Chondrocyte (in vitro differentiated cells): ENCODE data around the gene FYN. TPM values are rescaled to one million over a fixed set of nuclear protein-coding genes. Genes with fewer than 3 reads are reported as not detected.

Experiments
- DNase-seq: peaks from one replicate; pipeline ENCODE4 v3.0.0; 2021; ENCODE audit warnings: mixed read lengths, low spot score
- H3K27ac Mint-ChIP-seq: one replicate; pipeline ENCODE4 v1.8.0; 2021; ENCODE audit warnings: mild to moderate bottlenecking, moderate library complexity, mixed read lengths; ENCODE audit not compliant: unreplicated experiment
- H3K27me3 Mint-ChIP-seq: 2 replicates; pipeline ENCODE4 v1.8.0; 2021; ENCODE audit warnings: low read depth, mixed read lengths
- H3K36me3 Mint-ChIP-seq: 2 replicates; pipeline ENCODE4 v1.8.0; 2021; ENCODE audit warnings: low read depth, mixed read lengths
- H3K4me1 Mint-ChIP-seq: 2 replicates; pipeline ENCODE4 v1.8.0; 2021; ENCODE audit warnings: low read depth, mild to moderate bottlenecking, mixed read lengths
- H3K4me3 Mint-ChIP-seq: one replicate; pipeline ENCODE4 v1.8.0; 2021; ENCODE audit warnings: mild to moderate bottlenecking, moderate library complexity, mixed read lengths; ENCODE audit not compliant: unreplicated experiment
- H3K9me3 Mint-ChIP-seq: 2 replicates; pipeline ENCODE4 v1.8.0; 2021; ENCODE audit warnings: low read depth, mixed read lengths
- total RNA-seq: library from RNA; stranded (reverse); gene quantifications from 3 replicates; pipeline ENCODE4 v1.2.1, GENCODE V29; 2021
- TF ChIP-seq, protein P1 (sequence below): fragments of 200-600 bp; sonication (generic); IDR thresholded peaks from 2 replicates; pipeline ENCODE4 v1.5.0; 2021; ENCODE audit warnings: antibody characterized with exemption, mild to moderate bottlenecking, moderate library complexity

FYN gene
- total RNA-seq, 1 donor from 2014 or later, result 109 TPM

DNA sequence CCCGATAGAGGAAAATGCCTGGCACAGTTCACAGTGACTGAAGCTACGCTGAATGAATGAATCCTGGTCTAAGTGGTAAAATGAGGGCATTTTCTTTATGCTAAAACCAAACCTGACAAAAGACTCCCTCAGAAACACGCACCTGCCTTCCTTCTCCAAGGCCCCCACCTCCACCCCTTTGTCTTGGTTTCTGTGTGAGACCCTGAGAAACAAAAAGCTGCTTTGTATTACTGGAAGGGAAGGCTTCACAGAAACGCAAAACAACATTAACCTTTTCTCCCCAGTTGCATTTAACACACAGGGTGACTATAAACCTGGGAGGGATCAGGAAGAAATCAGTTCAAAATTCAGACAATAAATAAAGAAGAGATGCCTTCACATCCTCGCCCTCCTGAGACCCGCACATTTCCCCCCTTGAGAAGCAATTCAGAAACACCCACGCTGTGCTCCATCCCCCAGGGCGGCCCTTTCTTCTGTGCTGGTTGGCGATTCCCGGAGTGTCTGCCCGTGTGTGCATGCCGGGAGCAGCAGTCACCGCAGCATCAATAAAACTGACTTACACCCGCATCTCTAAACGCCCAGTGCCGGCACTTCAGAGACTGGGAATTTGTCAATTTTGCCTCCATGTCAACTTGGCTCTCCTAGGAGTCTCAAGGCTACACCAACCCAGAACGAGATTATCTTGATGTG is 200.3 kb downstream of the FYN start:
- no peaks in the 10 kb centered on the region for H3K27me3 Mint-ChIP-seq

DNA sequence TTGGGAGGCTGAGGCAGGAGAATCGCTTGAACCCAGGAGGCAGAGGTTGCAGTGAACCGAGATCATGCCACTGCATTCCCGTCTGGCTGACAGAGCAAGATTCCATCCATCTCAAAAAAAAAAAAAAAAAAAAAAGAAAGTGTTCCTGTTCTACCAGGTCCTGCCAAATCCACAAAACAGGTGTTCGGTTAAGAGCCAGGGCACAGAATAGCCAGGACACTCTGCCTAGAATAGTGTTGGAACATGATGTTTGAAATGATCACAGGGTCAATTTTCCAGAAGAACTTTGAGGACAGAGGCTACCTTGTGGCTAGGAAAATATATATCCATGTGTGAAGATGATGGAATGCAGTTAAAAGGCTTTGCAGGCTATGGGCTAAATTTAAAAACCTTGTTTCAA is 203.9 kb downstream of the FYN start:
- no peak for DNase-seq
- no peak overlapping the region for H3K4me3 Mint-ChIP-seq
- no peak overlapping the region for H3K27ac Mint-ChIP-seq
- H3K36me3 Mint-ChIP-seq, result peaks cover 40% of the 10 kb centered on the region
- TF ChIP-seq, protein P1, sequence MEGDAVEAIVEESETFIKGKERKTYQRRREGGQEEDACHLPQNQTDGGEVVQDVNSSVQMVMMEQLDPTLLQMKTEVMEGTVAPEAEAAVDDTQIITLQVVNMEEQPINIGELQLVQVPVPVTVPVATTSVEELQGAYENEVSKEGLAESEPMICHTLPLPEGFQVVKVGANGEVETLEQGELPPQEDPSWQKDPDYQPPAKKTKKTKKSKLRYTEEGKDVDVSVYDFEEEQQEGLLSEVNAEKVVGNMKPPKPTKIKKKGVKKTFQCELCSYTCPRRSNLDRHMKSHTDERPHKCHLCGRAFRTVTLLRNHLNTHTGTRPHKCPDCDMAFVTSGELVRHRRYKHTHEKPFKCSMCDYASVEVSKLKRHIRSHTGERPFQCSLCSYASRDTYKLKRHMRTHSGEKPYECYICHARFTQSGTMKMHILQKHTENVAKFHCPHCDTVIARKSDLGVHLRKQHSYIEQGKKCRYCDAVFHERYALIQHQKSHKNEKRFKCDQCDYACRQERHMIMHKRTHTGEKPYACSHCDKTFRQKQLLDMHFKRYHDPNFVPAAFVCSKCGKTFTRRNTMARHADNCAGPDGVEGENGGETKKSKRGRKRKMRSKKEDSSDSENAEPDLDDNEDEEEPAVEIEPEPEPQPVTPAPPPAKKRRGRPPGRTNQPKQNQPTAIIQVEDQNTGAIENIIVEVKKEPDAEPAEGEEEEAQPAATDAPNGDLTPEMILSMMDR, result no peak
- H3K4me1 Mint-ChIP-seq, result peaks cover 9% of the 10 kb centered on the region
- H3K27me3 Mint-ChIP-seq, result no peaks in the 10 kb centered on the region
- H3K9me3 Mint-ChIP-seq, result no peaks in the 10 kb centered on the region

More for the DNA sequence above, 200.3 kb downstream of the FYN start:
- DNase-seq, result no peak
- TF ChIP-seq, protein P1, result no peak
- Mint-ChIP-seq H3K36me3 (peaks cover 42% of the 10 kb centered on the region), H3K4me3 (no peak overlapping the region), H3K4me1 (peaks cover 4% of the 10 kb centered on the region), H3K27ac (peak overlapping the region; percentile 20), H3K9me3 (no peaks in the 10 kb centered on the region)

DNA sequence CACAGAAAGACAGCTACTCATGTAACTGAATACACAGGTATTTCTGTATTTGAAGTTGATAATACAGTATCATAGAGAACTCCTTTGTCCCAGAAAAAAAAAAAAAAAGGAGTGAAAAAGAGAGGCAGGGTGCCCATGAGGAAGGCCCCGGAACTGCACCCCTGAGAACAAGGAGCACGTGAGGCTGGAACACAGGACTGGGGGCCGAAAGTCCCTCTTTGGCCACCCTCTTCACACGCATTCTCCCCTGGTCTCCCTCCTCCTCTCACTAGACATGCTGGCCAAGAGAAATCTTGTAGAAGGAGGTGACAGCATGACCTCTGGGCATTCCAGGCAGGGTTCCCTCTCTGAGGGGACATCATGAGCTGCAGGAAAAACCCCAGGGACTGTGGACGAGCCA is 204.8 kb downstream of the FYN start:
- TF ChIP-seq, protein P1, result peak; percentile 44
- Mint-ChIP-seq H3K4me3 (no peak overlapping the region), H3K4me1 (peaks cover 19% of the 10 kb centered on the region), H3K36me3 (peaks cover 32% of the 10 kb centered on the region), H3K9me3 (no peaks in the 10 kb centered on the region), H3K27ac (no peak overlapping the region), H3K27me3 (no peaks in the 10 kb centered on the region)
- no peak for DNase-seq

DNA sequence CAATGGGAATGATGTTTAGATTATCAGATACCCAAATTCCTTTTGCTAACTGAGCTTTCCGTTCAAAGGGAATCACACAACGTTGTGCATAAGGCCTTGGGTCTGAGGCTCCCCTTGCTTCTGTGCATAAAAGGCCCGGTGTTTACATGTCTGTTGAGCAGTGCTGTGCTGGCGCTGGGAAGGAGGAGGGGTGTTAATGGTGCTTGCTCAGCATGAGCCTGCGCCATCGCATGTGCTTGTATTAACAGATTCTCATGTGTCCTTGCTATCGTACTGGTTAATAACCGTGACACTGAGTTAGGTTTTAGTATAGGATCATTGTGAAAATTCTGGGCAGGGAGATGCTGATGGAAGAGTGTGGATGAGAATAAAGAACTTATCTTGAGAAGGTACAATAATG is 205.3 kb downstream of the FYN start:
- peaks cover 27% of the 10 kb centered on the region for H3K36me3 Mint-ChIP-seq
- no peaks in the 10 kb centered on the region for H3K27me3 Mint-ChIP-seq
- no peak overlapping the region for H3K4me3 Mint-ChIP-seq
- H3K4me1 Mint-ChIP-seq, result peaks cover 23% of the 10 kb centered on the region
- H3K9me3 Mint-ChIP-seq, result no peaks in the 10 kb centered on the region
- TF ChIP-seq, protein P1, result no peak
- no peak overlapping the region for H3K27ac Mint-ChIP-seq
- no peak for DNase-seq

DNA sequence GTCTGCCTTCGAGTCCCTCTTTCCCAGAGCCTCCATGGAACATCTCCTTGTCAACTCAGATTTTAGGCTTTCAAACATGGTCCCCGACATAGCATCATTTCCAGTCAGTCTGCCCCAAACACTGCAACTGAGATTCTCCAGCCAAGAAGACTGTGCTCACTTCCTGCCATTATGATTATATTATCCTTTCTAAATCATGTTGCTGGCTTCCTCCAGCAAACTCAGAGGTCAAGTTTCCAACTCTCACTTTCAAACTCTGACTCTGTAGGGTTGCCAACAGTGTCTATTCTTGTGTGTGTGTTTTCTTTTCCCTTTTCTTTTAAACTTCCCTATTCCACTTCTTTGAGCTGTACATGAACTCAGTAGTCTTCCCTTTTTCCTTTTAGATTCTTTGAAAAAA is 206.4 kb downstream of the FYN start:
- peaks cover 21% of the 10 kb centered on the region for H3K36me3 Mint-ChIP-seq

More for the DNA sequence above, 206.4 kb downstream of the FYN start:
- H3K4me3 Mint-ChIP-seq, result no peak overlapping the region
- TF ChIP-seq, protein P1, result no peak
- H3K4me1 Mint-ChIP-seq, result peaks cover 34% of the 10 kb centered on the region
- no peak for DNase-seq
- no peaks in the 10 kb centered on the region for H3K9me3 Mint-ChIP-seq
- no peaks in the 10 kb centered on the region for H3K27me3 Mint-ChIP-seq
- no peak overlapping the region for H3K27ac Mint-ChIP-seq
